Left renal pelvis (tissue), 4 donors: ENCODE results near the gene TMCC2. TPM values are rescaled to one million over a fixed set of nuclear protein-coding genes. Genes with fewer than 3 reads are reported as not detected.
"Not testable (repeated sequence)": the region's sequence is repeated elsewhere in the genome, so short reads cannot be mapped to it uniquely, and the experiment has no call there.

Source experiments
- DNase-seq, 4 donors: peaks; one replicate each; pipeline ENCODE4 v3.0.0-alpha.2; 2013; ENCODE audit warnings: low read depth in 4 of 4, low spot score in 3 of 4
- polyA plus RNA-seq, 4 donors: library from polyadenylated mRNA; unstranded; fragments of 120-200 nt; gene quantifications; one replicate each; pipeline ENCODE4 v1.2.1, GENCODE V29; 2013; ENCODE audit not compliant: insufficient read length in 4 of 4

Gene TMCC2
- polyA plus RNA-seq, 4 donors: 6.3 to 18.4 (median 7.3) TPM

GRCh38 chr1:205275133-205275532 lies 47.4 kb downstream of the TMCC2 start:
- DNase-seq: no peak

GRCh38 chr1:205275916-205276688 lies 48.4 kb downstream of the TMCC2 start:
- no peak for DNase-seq

- no peak for DNase-seq
Measured at GRCh38 chr1:205276689-205277065, 48.9 kb downstream of the TMCC2 start.

DNA sequence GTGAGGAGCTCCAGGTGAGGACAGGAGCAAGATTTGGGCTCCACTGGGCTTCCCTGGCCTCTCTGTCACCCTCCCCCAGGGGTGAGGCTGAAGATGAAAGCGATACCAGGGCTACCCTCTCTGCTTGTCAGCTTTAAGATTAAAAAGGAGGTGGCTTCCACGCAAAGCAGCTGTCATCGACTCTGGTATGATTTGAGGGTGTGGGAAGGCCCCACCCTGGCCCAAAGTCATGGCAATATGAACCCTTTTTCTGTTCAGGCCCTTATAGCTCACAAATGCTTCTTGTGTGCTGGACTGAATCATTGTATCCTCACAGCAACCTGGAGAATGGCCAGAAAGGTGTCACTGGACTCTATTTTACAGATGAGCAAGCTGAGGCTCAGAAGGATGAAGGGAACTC lies 52.2 kb downstream of the TMCC2 start:
- DNase-seq: no peak

- DNase-seq: not testable (repeated sequence)
Measured at GRCh38 chr1:205280666-205281395, 53.1 kb downstream of the TMCC2 start.

DNA sequence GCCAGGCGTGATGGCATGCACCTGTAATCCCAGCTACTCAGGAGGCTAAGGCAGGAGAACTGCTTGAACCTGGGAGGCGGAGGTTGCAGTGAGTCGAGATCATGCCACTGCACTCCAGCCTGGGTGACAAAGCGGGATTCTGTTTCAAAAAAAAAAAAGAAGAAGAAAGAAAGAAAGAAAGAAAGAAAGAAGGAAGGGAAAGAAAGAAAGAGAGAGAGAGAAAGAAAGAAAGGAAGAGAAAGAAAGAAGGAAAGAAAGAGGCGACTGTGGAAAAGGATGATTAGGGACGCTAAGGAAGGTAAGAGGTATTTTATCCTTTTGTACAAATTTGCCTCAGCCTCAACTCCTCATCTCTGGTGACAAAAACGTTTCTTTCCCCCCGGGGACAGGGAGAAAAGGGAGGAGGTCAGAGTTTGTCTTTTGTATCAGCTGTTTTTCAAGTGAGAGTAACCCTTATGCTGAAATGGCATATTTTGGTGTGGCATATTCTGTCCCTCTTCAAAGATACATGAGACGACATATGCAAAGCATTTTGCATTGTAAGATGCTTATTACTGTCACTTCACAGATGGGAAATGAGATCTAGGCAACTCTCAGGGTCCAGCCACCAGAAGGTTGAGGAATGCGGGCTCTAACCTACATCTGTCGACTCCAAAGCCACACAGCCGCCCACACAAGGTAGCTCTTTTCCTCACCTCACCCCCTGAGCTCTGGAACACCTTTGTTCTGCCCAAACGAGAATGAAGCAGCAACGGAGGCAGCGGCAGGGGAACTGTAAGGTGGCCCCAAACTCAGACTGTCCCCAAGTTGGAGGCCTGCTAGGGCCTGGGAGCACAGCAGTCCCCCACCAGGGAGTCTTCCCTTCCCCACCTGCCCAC lies 55.8 kb downstream of the TMCC2 start:
- DNase-seq: no peak

GRCh38 chr1:205284420-205285144 lies 56.8 kb downstream of the TMCC2 start:
- no peak for DNase-seq

DNA sequence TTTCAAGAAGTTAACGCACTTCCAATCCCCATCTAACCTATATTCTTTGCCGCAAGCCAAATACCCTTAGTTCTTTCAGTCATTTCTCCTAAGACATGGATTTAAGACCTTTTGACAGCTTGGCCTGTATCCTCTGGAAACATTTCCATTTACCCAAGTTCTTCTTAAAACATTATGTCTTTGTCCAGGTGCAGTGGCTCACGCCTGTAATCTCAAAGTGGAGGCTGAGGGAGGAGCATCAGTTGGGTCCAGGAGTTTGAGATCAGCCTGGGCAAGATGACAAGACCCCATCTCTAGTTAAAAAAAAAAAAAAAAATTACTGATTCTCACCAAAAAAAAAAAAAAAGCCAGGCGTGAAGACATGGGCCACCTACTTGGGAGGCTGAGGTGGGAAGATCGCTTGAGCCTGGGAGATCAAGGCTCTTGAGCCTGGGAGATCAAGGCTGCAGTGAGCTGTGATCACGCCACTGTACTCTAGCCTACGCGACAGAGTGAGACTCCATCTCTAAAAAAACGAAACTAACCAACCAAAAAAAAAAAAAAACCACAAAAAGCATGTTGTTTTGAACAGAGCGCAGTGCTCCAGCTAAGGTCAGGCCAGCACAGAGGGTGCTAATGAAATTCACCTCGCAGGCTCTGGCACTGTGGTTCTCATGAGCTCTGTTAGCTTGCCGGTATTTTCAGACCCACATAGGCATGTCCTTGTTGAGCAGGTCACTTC lies 57.8 kb downstream of the TMCC2 start:
- DNase-seq: no peak

DNA sequence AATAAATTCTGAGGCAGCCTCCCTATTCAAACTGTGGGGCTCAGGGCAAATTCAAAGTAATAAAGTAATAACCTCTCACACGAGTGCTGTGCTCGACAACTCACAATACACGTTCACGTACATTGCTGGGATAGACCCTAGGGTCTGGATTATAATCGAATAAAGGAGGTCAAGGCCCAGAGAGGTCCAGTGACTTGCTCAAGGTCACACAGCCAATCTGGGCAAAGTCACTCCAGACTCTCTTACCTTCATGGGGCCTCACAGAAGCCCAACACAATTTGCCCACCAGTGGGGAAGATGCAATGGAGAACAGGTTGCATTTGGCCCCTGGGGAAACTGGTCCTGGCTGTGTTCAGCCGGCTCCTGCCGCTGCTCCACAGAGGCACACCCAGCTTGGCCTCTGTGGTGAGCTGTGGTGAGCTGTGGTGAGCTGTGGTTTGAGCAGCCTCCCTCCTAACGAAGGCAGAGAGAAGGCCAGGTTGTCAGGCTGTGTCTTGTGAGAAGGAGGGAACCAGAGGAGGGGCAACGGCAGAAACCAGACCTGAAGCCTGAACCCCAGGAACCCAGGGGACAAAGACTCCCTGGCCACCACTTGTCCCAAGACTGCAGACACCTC lies 58.7 kb downstream of the TMCC2 start:
- DNase-seq: no peak

DNA sequence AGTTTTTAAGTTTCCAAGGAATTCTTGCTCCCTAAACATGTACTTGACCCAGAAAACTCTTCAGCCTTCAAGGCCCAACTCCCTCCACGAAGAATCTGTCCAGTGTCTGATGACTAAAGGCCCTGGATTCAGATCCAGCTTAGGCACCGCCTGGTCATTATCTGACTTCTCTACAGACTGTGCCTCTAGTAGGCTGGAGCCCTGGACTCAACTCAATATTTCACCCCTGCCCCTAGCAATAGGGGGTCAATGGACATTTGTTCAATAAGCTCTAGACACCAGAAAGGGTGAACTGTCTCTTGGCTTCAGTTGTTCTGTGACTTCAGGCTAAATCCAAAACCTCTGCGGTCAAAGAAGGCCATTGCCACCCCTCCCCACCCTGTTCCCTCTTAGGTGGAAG lies 59.3 kb downstream of the TMCC2 start:
- no peak for DNase-seq

GRCh38 chr1:205287767-205288559 lies 60.2 kb downstream of the TMCC2 start:
- DNase-seq: no peak

DNA sequence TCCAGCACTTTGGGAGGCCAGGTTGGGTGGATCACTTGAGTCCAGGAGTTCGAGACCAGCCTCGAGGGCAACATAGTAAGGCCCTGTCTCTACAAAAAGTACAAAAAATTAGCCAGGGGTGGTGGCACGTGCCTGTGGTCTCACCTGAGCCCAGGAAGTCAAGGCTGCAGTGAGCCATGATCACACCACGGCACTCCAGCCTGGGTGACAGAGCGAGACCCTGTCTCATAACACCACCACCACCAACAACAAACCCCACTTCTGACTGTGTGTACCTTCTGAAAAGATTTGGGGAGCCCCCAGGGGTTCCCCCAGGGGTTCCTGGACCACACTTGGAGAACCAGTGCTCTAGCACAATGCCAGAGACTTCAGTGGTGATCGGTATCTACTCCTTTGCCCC lies 63.9 kb downstream of the TMCC2 start:
- no peak for DNase-seq

DNA sequence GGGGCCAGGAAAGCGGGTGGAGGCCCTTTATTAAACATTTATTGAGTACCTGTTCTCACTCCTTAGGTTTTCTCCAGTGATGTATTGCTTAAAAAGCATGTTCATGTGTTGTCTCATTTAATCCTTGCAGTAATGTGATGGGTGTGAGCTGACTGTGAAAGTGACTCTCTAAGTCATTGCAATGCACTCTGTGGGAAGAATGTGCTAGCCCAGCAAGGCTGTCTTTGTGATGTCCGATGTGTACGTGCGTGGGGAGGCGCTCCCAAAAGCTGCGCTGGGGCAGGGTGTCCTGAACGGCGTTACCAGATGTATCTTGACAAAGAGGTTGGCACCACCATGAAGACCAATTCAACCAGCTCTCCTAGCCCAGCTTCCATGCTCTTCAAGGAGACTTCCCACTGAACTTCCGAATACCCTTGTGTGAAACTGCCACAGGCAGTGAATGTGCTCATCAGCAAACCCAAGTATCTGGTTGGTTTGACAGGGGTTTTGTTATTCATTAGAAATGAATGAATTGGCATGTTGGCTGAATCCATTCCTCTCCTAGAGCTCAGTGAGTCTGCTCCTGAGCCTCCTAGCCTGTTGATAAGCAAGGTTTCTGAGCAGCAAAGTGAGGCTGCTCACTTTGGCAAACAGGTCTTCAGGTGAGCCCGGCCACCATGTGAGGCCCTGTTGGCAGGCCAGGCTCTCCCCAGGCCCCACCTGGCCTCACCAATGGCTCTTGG lies 65.8 kb downstream of the TMCC2 start:
- DNase-seq: no peak

GRCh38 chr1:205294175-205294917 lies 66.6 kb downstream of the TMCC2 start:
- DNase-seq: no peak

- no peak for DNase-seq
Measured at GRCh38 chr1:205294934-205295333, 67.2 kb downstream of the TMCC2 start.

DNA sequence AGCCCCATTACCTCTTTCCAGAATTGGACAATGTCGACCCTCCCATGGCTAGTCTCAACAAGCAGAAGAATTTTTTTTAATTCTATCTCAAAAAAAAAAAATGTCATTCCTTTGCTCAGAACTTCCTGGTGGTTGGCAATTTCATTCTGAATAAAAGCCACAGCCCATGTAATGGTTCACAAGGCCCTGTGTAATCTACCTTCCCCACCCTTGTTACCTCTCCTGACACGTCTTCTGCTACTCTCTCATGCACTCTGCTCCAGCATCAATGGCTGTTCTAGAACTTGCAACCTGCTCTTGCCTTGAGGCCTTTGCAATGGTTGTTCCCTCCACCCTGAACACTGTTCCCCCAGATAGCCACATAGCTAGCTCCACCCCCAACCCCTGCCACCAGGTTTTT lies 68.4 kb downstream of the TMCC2 start:
- DNase-seq: no peak

DNA sequence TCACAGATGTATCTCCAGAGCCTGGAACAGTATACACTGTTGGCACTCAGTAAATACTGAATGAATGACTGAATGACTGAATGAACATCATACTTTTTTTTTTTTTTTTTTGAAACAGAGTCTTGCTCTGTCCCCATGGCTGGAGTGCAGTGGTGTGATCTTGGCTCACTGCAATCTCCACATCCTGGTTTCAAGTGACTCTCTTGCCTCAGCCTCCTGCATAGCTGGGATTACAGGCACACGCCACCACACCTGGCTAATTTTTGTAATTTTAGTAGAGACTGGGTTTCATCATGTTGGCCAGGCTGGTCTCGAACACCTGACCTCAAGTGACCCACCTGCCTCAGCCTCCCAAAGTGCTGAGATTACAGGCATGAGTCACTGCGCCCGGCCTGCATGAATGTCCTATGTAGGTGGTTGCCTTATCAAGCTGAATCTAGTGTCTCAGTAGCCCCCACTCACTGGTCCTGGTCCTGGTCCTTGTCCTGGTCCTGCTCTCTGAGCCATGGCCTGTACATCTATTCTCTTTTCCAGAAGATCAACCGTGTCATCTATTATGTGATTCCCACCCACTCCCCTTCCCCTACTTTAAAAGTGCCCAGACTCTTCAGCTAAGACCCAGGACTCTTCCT lies 69.9 kb downstream of the TMCC2 start:
- DNase-seq: not testable (repeated sequence)
